ENCODE results near the gene SCN9A.
"Not testable (repeated sequence)": the region's sequence is repeated elsewhere in the genome, so short reads cannot be mapped to it uniquely, and the experiment has no call there.

Gene SCN9A

GRCh38 chr2:166375736-166376487 is at the start of gene SCN9A:
Gene SCN9A, minus strand, starts transcription at chr2:166375944. Its CDS starts 64,188 bp downstream, at chr2:166311756.
- no peak for DNase-seq (ENCODE audit: low read depth)

- DNase-seq (ENCODE audit: low read depth), result no peak
Measured at GRCh38 chr2:166424841-166425240, 49.1 kb upstream of the SCN9A start.

GRCh38 chr2:166419616-166419934 is 43.8 kb upstream of the SCN9A start:
- DNase-seq (ENCODE audit: low read depth), result no peak

- DNase-seq (ENCODE audit: low read depth), result no peak
Measured at GRCh38 chr2:166418853-166419615, 43.3 kb upstream of the SCN9A start.

GRCh38 chr2:166417669-166418068 is 41.9 kb upstream of the SCN9A start:
- DNase-seq (ENCODE audit: low read depth), result no peak

GRCh38 chr2:166413255-166413654 is 37.5 kb upstream of the SCN9A start:
- no peak for DNase-seq (ENCODE audit: low read depth)

- DNase-seq (ENCODE audit: low read depth), result no peak
Measured at GRCh38 chr2:166411473-166412230, 35.9 kb upstream of the SCN9A start.

- no peak for DNase-seq (ENCODE audit: low read depth)
Measured at GRCh38 chr2:166410828-166411472, 35.2 kb upstream of the SCN9A start.

GRCh38 chr2:166407746-166408145 is 32.0 kb upstream of the SCN9A start:
- not testable (repeated sequence) for DNase-seq (ENCODE audit: low read depth)

GRCh38 chr2:166406374-166406773 is 30.6 kb upstream of the SCN9A start:
- no peak for DNase-seq (ENCODE audit: low read depth)

GRCh38 chr2:166405569-166405926 is 29.8 kb upstream of the SCN9A start:
- no peak for DNase-seq (ENCODE audit: low read depth)

- DNase-seq (ENCODE audit: low read depth), result no peak
Measured at GRCh38 chr2:166404831-166405568, 29.3 kb upstream of the SCN9A start.

- DNase-seq (ENCODE audit: low read depth), result no peak
Measured at GRCh38 chr2:166394245-166394644, 18.5 kb upstream of the SCN9A start.

GRCh38 chr2:166393008-166393407 is 17.3 kb upstream of the SCN9A start:
- no peak for DNase-seq (ENCODE audit: low read depth)

- DNase-seq (ENCODE audit: low read depth), result no peak
Measured at GRCh38 chr2:166388481-166389070, 12.8 kb upstream of the SCN9A start.

- DNase-seq (ENCODE audit: low read depth), result no peak
Measured at GRCh38 chr2:166385313-166385712, 9.6 kb upstream of the SCN9A start.

GRCh38 chr2:166384774-166385173 is 9.0 kb upstream of the SCN9A start:
- DNase-seq (ENCODE audit: low read depth), result no peak

GRCh38 chr2:166382448-166382847 is 6.7 kb upstream of the SCN9A start:
- no peak for DNase-seq (ENCODE audit: low read depth)

GRCh38 chr2:166380615-166381014 is 4.9 kb upstream of the SCN9A start:
- DNase-seq (ENCODE audit: low read depth), result no peak

GRCh38 chr2:166376873-166377272 is 1.1 kb upstream of the SCN9A start:
- DNase-seq (ENCODE audit: low read depth), result no peak

- no peak for DNase-seq (ENCODE audit: low read depth)
Measured at GRCh38 chr2:166376488-166376828, 714 bp upstream of the SCN9A start.
